NCI-H2227 (cell line): ENCODE results near the gene LIN54.
A peak's percentile ranks its signal among the peaks of the same experiment; 100 is the strongest.
"Not testable (repeated sequence)": the region's sequence is repeated elsewhere in the genome, so short reads cannot be mapped to it uniquely, and the experiment has no call there.

Experiments
- DNase-seq: peaks from one replicate; lab custom pipeline; 2025; ENCODE audit not compliant: unreplicated experiment; lab: John Stamatoyannopoulos, UW

LIN54 gene

GRCh38 chr4:82951196-82951595, 59.4 kb downstream of the LIN54 start:
- DNase-seq, result no peak

GRCh38 chr4:82948647-82949204, 61.9 kb downstream of the LIN54 start:
- DNase-seq, result no peak

GRCh38 chr4:82947498-82947897, 63.1 kb downstream of the LIN54 start:
- no peak for DNase-seq

GRCh38 chr4:82939414-82939813, 71.2 kb downstream of the LIN54 start:
- no peak for DNase-seq

GRCh38 chr4:82934441-82934840, 76.2 kb downstream of the LIN54 start:
- DNase-seq, result no peak

- no peak for DNase-seq
Measured at GRCh38 chr4:82930848-82931755, 79.5 kb downstream of the LIN54 start.

- no peak for DNase-seq
Measured at GRCh38 chr4:82921795-82922194, 88.8 kb downstream of the LIN54 start.

GRCh38 chr4:82919386-82919785, 91.2 kb downstream of the LIN54 start:
- DNase-seq, result no peak

GRCh38 chr4:82918091-82918490, 92.5 kb downstream of the LIN54 start:
- DNase-seq, result no peak

- not testable (repeated sequence) for DNase-seq
Measured at GRCh38 chr4:82913968-82914367, 96.7 kb downstream of the LIN54 start.

- DNase-seq, result no peak
Measured at GRCh38 chr4:82913305-82913704, 97.3 kb downstream of the LIN54 start.

- no peak for DNase-seq
Measured at GRCh38 chr4:82909326-82909725, 101.3 kb downstream of the LIN54 start.

GRCh38 chr4:82906469-82906868, 104.2 kb downstream of the LIN54 start:
- no peak for DNase-seq

GRCh38 chr4:82905205-82905604, 105.4 kb downstream of the LIN54 start:
- no peak for DNase-seq

GRCh38 chr4:82903737-82904136, 106.9 kb downstream of the LIN54 start:
- DNase-seq, result no peak

- no peak for DNase-seq
Measured at GRCh38 chr4:82901183-82901718, 109.4 kb downstream of the LIN54 start.

- peak; percentile 96 for DNase-seq
Measured at GRCh38 chr4:82900411-82901182, 110.0 kb downstream of the LIN54 start, which contains the start of gene THAP9. THAP9 (plus strand) TSS chr4:82900735; CDS start chr4:82900803, 68 bp downstream.

GRCh38 chr4:82900066-82900410, 110.6 kb downstream of the LIN54 start:
- peak; percentile 53 for DNase-seq

- no peak for DNase-seq
Measured at GRCh38 chr4:82899374-82900065, 111.1 kb downstream of the LIN54 start.

GRCh38 chr4:82898322-82899243, 112.0 kb downstream of the LIN54 start:
- peak; percentile 7 for DNase-seq
